GM21360 (cell line): ENCODE results near the gene YIPF2.
"Not testable (repeated sequence)": the region's sequence is repeated elsewhere in the genome, so short reads cannot be mapped to it uniquely, and the experiment has no call there.

Experiments used
- ATAC-seq: cut with Tn5 transposase; IDR thresholded peaks from one replicate; pipeline ENCODE4 v1.9.1; 2021; ENCODE audit warnings: mild to moderate bottlenecking, moderate library complexity; ENCODE audit not compliant: unreplicated experiment

The YIPF2 gene

GRCh38 chr19:10928563-10929401, at the start of gene YIPF2, which contains the start of gene TIMM29:
Gene YIPF2, minus strand, starts transcription at chr19:10928639. Its CDS starts 229 bp downstream, at chr19:10928410.
Gene TIMM29, plus strand, starts transcription at chr19:10928811. Its CDS starts 12 bp downstream, at chr19:10928823.
- peak; percentile 54 for ATAC-seq

DNA sequence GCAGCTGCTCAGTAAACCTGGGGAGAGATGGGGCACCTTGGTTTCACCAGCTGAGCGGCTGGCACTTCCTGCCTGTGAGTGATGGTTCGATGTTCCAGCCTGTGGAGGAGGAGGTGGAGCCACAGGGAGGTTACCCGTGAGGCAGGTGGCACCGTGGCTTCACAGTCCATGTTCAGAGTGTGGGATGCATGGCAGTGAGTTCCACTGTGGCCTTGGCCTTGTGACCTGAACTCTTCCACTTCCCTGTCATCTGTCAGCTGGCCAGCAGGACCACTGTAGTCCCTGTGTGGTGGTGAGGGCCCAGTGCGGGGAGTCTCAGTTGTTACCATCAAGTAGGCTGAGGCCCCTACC, 49.3 kb upstream of the YIPF2 start:
- no peak for ATAC-seq

DNA sequence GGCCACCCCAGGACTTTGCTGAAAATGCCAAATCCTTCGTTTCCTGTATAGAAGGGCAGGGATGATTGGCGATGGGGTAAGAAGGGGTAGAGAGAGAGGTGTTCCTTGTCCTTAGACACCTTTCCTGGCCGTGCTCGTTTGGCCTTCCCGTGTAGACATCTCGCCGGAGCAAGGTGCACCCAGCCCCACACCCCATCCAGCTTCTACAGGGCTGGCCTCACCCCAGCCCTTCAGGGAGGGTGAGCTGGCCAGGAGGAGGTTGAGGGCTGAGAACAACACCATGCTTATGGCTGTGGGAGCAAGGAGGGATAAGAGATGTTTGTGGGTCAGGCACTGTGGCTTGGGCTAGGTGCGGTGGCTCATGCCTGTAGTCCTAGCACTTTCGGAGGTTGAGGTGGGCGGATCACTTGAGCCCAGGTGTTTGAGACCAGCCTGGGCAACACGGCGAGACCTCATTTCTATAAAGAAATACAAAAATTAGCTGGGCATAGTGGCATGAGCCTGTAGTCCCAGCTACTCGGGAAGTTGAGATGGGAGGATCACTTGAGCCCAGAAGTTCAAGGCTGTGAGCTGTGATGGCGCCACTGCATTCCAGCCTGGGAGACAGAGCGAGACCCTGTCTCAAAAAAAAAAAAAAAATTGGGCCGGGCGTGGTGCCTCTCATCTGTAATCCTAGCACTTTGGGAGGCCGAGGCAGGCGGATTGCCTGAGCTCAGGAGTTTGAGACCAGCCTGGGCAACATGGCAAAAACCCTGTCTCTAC, 47.9 kb upstream of the YIPF2 start:
- ATAC-seq, result no peak

GRCh38 chr19:10975374-10976130, 47.1 kb upstream of the YIPF2 start:
- ATAC-seq, result no peak

DNA sequence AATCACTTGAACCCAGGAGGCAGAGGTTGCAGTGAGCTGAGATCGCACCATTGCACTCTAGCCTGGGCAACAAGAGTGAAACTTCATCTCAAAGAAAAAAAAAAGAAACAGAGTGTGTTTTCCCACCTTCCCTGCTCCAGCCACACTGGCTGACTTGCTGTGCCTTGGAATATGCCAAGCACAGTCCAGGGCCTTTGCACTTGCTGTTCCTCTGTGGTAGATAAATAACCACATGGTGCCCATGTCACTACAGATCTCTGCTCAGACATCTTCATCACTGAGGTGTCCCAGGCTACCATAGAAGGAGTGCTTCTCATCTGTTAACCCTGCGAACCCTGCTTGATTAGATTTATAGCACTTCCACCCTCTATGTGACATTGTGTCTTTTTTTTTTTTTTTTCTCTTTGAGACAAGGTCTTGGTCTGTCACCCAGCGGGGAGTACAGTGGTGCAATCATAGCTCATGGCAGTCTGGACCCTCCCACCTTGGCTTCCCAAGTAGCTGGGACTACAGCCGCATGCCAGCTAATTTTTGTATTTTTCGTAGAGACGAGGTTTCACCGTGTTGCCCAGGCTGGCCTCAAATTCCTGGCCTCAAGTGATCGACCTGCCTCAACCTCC, 42.8 kb upstream of the YIPF2 start:
- no peak for ATAC-seq

DNA sequence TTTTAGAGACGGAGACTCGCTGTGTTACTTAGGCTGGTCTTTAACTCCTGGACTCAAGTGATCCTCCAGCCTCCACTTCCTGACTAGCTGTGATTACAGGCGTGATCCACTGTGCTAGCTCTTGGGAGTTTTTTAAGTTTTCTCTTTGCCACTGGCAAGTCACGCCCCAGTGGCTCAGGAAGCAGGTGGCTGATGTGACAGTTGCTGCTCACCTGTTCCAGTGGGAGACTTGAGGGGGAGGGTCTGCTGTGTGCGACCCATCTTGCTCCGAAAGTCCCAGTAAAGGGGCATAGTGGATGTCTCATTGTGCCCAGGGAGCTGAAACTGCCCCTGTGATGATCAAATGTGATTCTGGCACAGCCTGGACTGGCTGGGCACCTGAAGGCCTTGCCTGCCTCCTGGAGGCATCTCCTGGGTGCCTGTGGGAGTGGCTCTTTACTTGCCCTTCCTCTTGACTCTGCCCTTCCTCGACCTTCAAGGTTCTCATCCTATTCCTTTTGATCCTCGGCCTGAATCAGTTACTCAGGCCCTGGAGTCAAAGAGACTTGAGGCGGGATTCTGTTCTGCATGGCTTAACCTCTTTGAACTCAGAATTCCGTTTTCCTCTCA, 40.2 kb upstream of the YIPF2 start:
- no peak for ATAC-seq

GRCh38 chr19:10966809-10967208, 38.4 kb upstream of the YIPF2 start:
- ATAC-seq, result no peak

DNA sequence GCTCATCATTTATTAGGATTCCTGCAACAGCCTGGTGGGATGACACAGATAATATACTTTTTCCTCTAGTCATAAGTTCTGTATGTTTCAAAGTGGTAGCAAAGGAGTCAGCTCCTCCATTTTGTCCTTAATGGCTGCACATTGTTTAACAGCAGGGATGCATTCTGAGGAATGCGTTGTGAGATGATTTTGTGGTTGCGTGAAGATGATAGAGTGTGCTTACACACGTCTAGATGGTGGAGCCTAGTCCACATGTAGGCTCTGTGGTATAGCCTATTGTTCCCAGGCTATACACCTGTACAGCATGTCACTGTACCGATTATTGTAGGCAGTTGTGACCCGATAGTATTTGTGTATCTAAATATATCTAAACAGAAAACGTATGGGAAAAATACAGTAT, 37.0 kb upstream of the YIPF2 start:
- ATAC-seq, result no peak

DNA sequence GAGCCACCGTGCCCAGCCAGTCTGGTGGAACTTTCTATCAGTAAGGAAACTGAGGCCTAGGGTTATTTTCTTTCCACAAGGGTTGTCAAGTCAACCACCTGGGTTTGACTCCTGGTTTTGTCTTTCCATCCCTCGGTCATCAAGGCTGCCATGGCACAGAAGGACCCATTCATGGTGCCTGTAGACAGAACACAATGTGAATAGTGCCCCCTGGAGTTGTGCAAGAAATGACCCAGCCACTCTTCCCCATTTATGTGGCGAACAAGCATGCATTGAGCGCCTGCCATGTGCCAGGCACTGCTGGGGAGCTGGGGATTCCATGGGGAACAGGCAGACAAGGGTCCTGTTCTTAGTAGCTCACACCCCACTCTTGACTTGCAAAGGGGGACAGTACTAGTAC, 36.5 kb upstream of the YIPF2 start:
- no peak for ATAC-seq

DNA sequence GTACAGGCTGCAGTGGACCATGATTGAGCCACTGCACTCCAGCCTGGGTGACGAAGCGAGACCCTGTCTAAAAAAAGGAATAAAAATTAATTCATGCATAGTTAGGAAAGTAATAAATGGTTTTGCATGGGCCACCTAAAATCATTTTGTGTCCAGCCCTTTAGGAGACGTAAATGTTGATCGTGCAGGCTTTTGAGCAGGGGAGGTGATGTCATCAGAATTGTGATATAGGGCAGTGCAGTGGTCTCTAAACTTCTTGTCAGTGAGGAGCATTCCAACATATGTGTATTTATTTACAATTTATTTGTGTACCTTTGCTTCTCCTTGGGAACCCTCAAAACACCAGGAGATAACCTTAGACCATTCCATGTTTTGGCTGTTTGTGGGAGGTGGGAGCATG, 35.4 kb upstream of the YIPF2 start:
- ATAC-seq, result no peak

DNA sequence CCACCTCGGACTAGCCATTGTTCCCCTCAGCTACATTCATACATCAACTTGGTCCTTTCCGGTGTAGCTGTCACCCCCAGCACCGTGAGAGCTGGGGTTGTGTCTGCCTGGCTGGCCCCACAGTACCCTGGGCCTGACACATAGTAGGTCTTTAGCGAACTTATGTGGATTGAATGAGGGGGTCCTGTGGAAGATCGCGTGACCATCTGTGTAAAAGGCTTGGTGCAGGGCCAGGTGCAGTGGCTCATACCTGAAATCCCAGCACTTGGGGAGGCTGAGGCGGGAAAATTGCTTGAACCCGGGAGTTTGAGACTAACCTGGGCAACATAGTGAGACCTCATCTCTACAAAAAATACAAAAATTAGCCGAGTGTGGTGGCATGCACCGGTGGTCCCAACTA, 34.4 kb upstream of the YIPF2 start:
- no peak for ATAC-seq

DNA sequence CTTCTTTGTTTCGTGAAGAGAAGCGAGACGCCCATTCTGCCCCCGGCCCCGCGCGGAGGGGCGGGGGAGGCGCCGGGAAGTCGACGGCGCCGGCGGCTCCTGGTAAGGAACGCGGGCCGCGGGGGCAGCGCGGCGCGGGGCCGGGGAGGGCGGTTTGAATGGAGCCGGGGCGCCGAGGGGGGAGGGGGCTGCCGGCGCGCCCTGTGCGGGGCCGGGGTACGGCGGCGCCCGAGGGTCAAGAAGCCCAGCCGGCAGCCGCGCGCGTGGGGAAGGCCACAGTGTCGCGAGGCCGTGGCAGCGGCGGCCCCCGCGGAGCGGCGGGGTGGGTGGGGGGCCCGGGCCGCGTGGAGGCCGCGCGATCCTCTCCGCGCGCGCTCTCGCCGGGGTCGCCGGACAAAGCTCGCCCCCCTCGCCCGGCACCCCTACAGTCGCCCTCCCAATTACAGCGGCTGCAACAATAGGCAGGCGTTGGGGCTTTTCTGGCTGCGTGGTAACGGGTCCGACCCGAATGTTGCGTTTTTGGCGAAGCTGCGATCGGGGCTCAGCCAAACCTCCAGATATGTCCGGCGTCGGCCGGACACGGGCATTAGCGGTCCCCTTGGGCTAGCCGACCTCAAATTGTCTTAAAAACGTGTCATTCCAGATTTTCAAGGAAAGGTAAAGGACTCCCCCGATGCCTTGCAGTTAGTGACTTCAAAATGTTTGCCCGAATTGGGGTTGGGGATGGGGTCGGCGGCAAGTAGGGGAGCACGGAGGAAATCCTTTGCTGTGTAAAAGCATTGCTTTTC, 32.8 kb upstream of the YIPF2 start:
- ATAC-seq, result peak; percentile 35

DNA sequence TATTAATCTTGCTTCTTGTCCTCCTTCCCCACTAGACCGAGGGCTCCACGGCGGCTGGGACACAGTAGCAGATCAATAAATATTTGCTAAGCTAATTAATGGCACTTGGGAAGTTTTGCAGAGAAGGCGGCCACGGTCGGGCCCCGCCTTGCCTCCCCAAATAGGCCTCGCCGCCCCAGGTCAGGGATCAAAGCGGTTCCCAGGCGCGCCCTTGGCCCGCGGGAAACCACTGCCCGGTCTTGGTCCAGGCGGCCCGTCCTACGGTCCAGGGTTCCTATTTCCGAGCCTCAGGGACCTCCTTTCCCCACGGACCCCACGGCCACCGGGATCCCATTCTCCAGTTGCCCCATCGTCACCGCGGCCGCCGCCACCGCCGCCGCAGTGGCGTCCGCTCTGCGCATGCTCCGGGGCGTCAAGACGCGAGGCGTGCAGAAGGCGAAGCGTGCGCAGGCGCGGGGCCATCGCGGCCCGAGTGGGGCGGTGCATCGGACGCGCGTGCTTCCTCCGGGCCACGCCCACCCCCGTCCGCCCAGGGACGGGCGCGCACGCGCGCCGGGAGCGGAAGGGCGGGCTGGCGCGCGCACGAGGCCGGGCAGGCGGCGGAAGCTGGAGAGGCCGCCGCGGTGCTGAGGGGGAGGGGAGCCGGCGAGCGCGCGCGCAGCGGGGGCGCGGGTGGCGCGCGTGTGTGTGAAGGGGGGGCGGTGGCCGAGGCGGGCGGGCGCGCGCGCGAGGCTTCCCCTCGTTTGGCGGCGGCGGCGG, 32.1 kb upstream of the YIPF2 start, which contains the start of gene SMARCA4:
Gene SMARCA4, plus strand, starts transcription at position 717 of the 759 bp plus-strand sequence. CDS start 23,122 bp downstream, outside the sequence.
- peak; percentile 65 for ATAC-seq

DNA sequence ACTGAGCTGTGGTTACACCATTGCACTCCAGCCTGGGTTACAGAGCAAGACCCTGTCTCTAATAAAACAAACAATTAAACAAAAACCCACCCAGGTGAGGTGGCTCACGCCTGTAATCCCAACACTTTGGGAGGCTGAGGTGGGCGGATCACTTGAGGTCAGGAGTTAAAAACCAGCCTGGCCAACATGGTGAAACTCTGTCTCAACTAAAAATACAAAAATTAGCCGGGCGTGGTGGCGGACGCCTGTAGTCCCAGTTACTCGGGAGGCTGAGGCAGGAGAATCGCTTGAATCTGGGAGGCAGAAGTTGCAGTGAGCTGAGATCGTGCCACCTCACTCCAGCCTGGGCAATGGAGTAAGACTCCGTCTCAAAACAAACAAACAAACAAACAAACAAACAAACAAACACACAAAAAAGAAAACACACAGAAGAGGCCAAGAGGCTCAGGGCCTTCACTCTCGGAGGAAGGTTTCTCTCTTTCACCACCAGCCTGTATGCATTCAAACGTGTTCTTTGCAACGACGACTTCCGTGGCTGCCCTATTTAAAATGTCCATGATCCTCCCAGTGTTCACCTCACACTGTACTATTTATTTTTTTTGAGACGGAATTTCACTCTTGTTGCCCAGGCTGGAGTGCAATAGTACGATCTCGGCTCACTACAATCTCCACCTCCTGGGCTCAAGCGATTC, 31.0 kb upstream of the YIPF2 start:
- ATAC-seq, result not testable (repeated sequence)

- ATAC-seq, result no peak
These were observed 24.4 kb upstream of the YIPF2 start for GRCh38 chr19:10952809-10953208.

GRCh38 chr19:10946958-10947657, 18.7 kb upstream of the YIPF2 start:
- ATAC-seq, result no peak

DNA sequence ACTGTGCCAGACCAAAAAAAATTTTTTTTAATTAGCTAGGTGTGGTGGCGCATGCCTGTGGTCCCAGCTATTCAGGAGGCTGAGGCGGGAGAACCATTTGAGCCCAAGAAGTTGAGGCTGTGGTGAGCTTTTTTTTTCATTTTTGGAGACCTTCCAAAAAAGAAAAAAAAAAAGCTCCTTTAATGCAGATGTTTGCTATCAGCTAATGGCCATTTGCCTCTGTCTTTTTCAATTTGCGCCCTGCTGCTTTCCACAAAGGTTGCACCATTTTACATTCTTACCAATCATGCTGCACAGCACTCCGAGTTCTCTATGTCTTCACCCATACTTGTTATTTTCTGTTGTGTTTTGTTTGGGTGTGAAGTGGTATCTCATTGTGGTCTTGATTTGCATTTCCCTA, 16.8 kb upstream of the YIPF2 start:
- no peak for ATAC-seq

DNA sequence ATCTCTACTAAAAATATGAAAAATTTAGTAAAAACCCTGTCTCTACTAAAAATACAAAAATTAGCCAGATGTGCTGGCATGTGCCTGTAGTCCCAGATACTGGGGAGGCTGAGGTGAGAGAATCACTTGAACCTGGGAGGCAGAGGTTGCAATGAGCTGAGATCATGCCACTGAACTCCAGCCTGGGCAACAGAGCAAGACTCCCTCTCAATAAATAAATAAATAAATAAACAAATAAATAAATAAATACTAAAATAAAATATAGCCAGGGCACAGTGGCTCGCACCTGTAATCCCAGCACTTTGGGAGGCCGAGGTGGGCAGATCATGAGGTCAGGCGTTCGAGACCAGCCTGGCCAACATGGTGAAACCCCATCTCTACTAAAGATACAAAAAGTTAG, 15.0 kb upstream of the YIPF2 start:
- ATAC-seq, result not testable (repeated sequence)
